Stimulated activated CD4-positive, alpha-beta T cell treated with anti-CD3 and anti-CD28 coated beads, Interleukin-4, amount 100 ng/mL, for 1 hour (primary cell): Measurements from ENCODE around the gene ADD2.
"Not testable (repeated sequence)": the region's sequence is repeated elsewhere in the genome, so short reads cannot be mapped to it uniquely, and the experiment has no call there.

ENCODE experiments used
- DNase-seq: peaks from one replicate; pipeline ENCODE4 v3.0.0-alpha.2; 2020

The ADD2 gene

GRCh38 chr2:70632388-70632787, 135.6 kb downstream of the ADD2 start:
- DNase-seq: no peak

GRCh38 chr2:70630761-70631160, 137.2 kb downstream of the ADD2 start:
- no peak for DNase-seq

GRCh38 chr2:70627211-70627898, 140.6 kb downstream of the ADD2 start:
- DNase-seq: no peak

GRCh38 chr2:70626254-70626990, 141.6 kb downstream of the ADD2 start:
- DNase-seq: no peak

- not testable (repeated sequence) for DNase-seq
Measured at GRCh38 chr2:70621536-70621935, 146.5 kb downstream of the ADD2 start.

- DNase-seq: no peak
Measured at GRCh38 chr2:70620020-70620419, 148.0 kb downstream of the ADD2 start.

GRCh38 chr2:70619167-70619566, 148.8 kb downstream of the ADD2 start:
- no peak for DNase-seq

GRCh38 chr2:70616168-70616694, 151.8 kb downstream of the ADD2 start:
- DNase-seq: no peak

- DNase-seq: no peak
Measured at GRCh38 chr2:70615222-70615621, 152.8 kb downstream of the ADD2 start.

GRCh38 chr2:70613521-70613920, 154.5 kb downstream of the ADD2 start:
- no peak for DNase-seq

- no peak for DNase-seq
Measured at GRCh38 chr2:70612574-70612973, 155.4 kb downstream of the ADD2 start.

- no peak for DNase-seq
Measured at GRCh38 chr2:70608373-70608772, 159.6 kb downstream of the ADD2 start.

- no peak for DNase-seq
Measured at GRCh38 chr2:70607121-70607561, 160.9 kb downstream of the ADD2 start.
